Measurements from ENCODE around the gene MARK1. TPM values are rescaled to one million over a fixed set of nuclear protein-coding genes. Genes with fewer than 3 reads are reported as not detected.

The MARK1 gene
- total RNA-seq, 4 donors from 2014 or later = 1.3 to 2.7 (median 1.9) TPM

- in situ Hi-C loops (cut with MboI; ENCODE audit: low sequenced_read_pairs in 4 of 4) (no loop called here), intact Hi-C loops (cut with DNase I; ENCODE audit: low total_unique reads) (no loop called here)
- Histone ChIP-seq H3K36me3 (no peaks in the 10 kb centered on the region), H3K27ac (no peak overlapping the region), H3K4me3 (no peak overlapping the region), H3K9me3 (no peaks in the 10 kb centered on the region), H3K4me1 (peaks cover 0 to 10% of the 10 kb centered on the region in 2 donors), H3K27me3 (no peaks in the 10 kb centered on the region)
- TF ChIP-seq CTCF (IDR thresholded peaks at IDR 0.05 in 4 of 5, conservative IDR thresholded peaks at IDR 0.05 in 1 of 5) (no peak), POLR2A (IDR thresholded peaks at IDR 0.05) (no peak)
- DNase-seq = no peak
- no peak for ATAC-seq
Measured at GRCh38 chr1:220565670-220566069, 37.7 kb downstream of the MARK1 start.

- DNase-seq = no peak
- intact Hi-C loops (cut with DNase I; ENCODE audit: low total_unique reads) = no loop called here
- H3K27ac ChIP-seq = no peak overlapping the region
- H3K4me3 ChIP-seq = no peak overlapping the region
- no peaks in the 10 kb centered on the region for H3K9me3 ChIP-seq
- in situ Hi-C loops (cut with MboI; ENCODE audit: low sequenced_read_pairs in 4 of 4) = no loop called here
- H3K4me1 ChIP-seq = peaks cover 0 to 10% of the 10 kb centered on the region in 2 donors
- H3K36me3 ChIP-seq = no peaks in the 10 kb centered on the region
- H3K27me3 ChIP-seq = no peaks in the 10 kb centered on the region
- no peak for ATAC-seq
- TF ChIP-seq CTCF (IDR thresholded peaks at IDR 0.05 in 4 of 5, conservative IDR thresholded peaks at IDR 0.05 in 1 of 5) = no peak
- no peak for TF ChIP-seq POLR2A (IDR thresholded peaks at IDR 0.05)
Measured at GRCh38 chr1:220566869-220567268, 38.9 kb downstream of the MARK1 start.

GRCh38 chr1:220572416-220572815, 44.5 kb downstream of the MARK1 start:
- Histone ChIP-seq H3K27me3 (no peaks in the 10 kb centered on the region), H3K27ac (no peak overlapping the region), H3K4me1 (no peaks in the 10 kb centered on the region), H3K9me3 (peaks cover 0 to 13% (median 2%) of the 10 kb centered on the region in 3 donors), H3K36me3 (no peaks in the 10 kb centered on the region), H3K4me3 (no peak overlapping the region)
- intact Hi-C loops (cut with DNase I; ENCODE audit: low total_unique reads) (no loop called here), in situ Hi-C loops (cut with MboI; ENCODE audit: low sequenced_read_pairs in 4 of 4) (no loop called here)
- no peak for TF ChIP-seq CTCF (IDR thresholded peaks at IDR 0.05 in 4 of 5, conservative IDR thresholded peaks at IDR 0.05 in 1 of 5)
- TF ChIP-seq POLR2A (IDR thresholded peaks at IDR 0.05) = no peak
- DNase-seq (no peak), ATAC-seq (no peak)

DNA sequence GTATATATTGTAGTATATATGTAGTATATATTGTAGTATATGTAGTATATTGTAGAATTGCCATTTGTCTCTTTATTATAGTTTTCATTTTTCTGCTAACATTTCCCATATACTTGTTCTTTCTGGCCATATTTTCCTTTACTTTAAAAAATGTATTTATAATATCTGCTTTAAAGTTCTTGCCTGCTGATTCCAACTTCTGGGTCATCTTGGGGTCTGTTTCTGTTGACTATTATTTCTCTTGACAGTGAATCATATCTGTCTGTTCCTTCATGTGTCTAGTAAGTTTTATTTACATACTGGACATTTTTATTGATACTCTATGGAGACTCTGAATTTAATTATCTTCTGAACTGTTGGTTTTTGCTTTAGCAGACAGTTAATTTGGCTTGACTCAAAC, 45.9 kb downstream of the MARK1 start:
- H3K4me1 ChIP-seq = no peaks in the 10 kb centered on the region
- intact Hi-C loops (cut with DNase I; ENCODE audit: low total_unique reads) = no loop called here
- no peak for ATAC-seq
- DNase-seq = no peak
- no peaks in the 10 kb centered on the region for H3K27me3 ChIP-seq
- no peak overlapping the region for H3K27ac ChIP-seq
- in situ Hi-C loops (cut with MboI; ENCODE audit: low sequenced_read_pairs in 4 of 4) = no loop called here
- TF ChIP-seq POLR2A (IDR thresholded peaks at IDR 0.05) = no peak
- TF ChIP-seq CTCF (IDR thresholded peaks at IDR 0.05 in 4 of 5, conservative IDR thresholded peaks at IDR 0.05 in 1 of 5) = no peak
- H3K4me3 ChIP-seq = no peak overlapping the region
- peaks cover 0 to 13% (median 2%) of the 10 kb centered on the region in 3 donors for H3K9me3 ChIP-seq
- no peaks in the 10 kb centered on the region for H3K36me3 ChIP-seq
